Measurements from ENCODE around the gene CCDC187.

DNA sequence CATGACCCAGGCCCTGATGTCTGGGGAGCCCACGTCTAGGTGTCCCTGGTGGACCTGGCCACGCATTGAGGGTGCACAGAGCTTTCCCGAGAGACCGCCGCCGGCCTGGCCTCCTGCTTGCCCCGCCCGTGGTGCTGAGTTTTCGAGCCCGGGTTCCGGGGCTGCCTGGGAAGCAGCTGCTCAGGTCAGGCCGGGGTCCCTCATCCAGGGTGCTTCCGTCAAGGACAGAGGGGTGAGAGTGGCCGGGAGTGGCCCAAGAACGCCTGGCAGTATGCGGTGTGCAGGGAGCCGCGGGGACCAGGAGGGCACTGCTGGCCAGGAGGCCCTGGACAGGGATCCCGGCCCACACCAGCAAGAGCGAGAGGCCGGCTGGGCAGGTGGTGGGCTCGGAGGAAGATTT lies 19.6 kb downstream of the CCDC187 start:
- TF ChIP-seq YY1 (IDR thresholded peaks at IDR 0.05; ENCODE audit: insufficient read depth, insufficient read length) (no peak), ZNF274 (IDR thresholded peaks at IDR 0.05; ENCODE audit: low read depth, low read length) (no peak), SUZ12 (IDR thresholded peaks at IDR 0.05; ENCODE audit: extremely low read depth, insufficient read depth, insufficient read length) (no peak)

All from NT2/D1 (cell line).